Breast epithelium (tissue), 3 donors: ENCODE results near the gene MC3R.
"Not testable (repeated sequence)": the region's sequence is repeated elsewhere in the genome, so short reads cannot be mapped to it uniquely, and the experiment has no call there.

Source experiments
- CTCF ChIP-seq, 3 donors: fragments of 450-650 bp; IDR thresholded peaks; one replicate each; pipeline ENCODE4 v1.5.1; 2016 to 2017; ENCODE audit warnings: antibody characterized with exemption in 3 of 3, mild to moderate bottlenecking in 3 of 3, moderate library complexity in 3 of 3
- POLR2A ChIP-seq: fragments of 450-650 bp; IDR thresholded peaks from one replicate; pipeline ENCODE4 v1.6.1; 2016; ENCODE audit warnings: antibody characterized with exemption, mild to moderate bottlenecking, moderate library complexity

DNA sequence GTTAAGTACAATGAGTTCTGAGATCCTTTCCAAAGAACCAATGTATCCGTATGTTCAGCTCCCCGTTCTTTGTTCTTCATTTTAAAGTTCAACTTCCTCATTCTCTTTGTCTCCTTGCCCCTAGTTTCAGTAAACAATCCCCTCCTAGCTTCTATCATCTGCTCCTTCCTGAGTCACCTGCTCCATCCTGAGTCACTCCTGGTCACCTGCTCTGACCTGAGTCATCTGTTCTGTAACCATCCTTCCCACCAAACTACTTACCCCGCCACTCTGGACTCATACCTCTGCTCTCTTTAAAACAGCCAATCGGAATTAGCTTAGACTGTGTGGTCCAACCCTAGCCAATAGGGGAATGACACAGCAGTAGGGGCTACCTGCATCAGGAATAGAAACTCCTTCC lies 27.3 kb upstream of the MC3R start:
- not testable (repeated sequence) for TF ChIP-seq POLR2A; CTCF (IDR thresholded peaks at IDR 0.05)
